ENCODE measurements around the gene DOCK4. TPM values are rescaled to one million over a fixed set of nuclear protein-coding genes. Genes with fewer than 3 reads are reported as not detected.

Gene DOCK4
- total RNA-seq, 1 donor from 2014 or later = 10.6 TPM

DNA sequence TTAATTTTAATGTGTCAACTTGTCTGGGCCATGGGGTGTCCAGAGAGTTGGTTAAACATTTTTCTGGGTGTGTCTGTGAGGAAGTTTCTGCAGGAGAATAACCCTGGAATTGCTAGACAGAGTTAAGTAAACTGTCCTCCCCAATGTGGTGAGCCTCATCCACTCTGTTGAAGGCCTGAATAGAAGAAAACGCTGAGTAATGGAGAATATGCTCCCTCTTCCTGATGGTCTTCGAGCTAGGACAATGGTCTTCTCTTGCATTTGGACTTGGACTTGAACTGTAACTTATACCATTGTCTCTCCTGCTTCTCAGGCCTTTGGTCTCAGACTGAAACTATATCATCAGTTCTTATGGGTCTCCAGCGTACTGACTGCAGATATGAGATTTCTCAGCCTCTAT, 347.9 kb downstream of the DOCK4 start:
- TF ChIP-seq, protein P1, sequence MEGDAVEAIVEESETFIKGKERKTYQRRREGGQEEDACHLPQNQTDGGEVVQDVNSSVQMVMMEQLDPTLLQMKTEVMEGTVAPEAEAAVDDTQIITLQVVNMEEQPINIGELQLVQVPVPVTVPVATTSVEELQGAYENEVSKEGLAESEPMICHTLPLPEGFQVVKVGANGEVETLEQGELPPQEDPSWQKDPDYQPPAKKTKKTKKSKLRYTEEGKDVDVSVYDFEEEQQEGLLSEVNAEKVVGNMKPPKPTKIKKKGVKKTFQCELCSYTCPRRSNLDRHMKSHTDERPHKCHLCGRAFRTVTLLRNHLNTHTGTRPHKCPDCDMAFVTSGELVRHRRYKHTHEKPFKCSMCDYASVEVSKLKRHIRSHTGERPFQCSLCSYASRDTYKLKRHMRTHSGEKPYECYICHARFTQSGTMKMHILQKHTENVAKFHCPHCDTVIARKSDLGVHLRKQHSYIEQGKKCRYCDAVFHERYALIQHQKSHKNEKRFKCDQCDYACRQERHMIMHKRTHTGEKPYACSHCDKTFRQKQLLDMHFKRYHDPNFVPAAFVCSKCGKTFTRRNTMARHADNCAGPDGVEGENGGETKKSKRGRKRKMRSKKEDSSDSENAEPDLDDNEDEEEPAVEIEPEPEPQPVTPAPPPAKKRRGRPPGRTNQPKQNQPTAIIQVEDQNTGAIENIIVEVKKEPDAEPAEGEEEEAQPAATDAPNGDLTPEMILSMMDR (conservative IDR thresholded peaks at IDR 0.05; ENCODE audit: low read depth, low read length) = no peak
- no peak overlapping the region for H3K4me3 ChIP-seq (ENCODE audit: low read depth, low read length)
- no peak for DNase-seq (ENCODE audit: low read depth)

DNA sequence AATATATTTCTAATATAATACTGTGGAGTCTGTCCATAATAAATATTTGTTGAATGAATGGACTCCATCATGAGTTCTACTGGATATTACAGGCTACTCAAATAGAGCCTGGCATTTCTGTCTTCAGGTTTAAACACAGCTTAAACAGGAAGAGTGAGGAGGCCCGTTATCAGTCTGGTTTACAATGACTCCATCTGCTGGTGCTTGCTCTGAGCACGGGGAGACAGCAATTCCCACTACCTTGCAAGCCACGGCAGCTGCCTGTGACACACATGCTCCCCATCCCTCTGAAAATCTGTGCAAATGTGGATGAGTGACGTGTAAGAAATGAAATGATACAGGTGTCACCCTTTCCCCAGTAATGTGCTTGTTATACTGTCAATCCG, 350.4 kb downstream of the DOCK4 start:
- no peak for DNase-seq (ENCODE audit: low read depth)
- TF ChIP-seq, protein P1 (conservative IDR thresholded peaks at IDR 0.05; ENCODE audit: low read depth, low read length) = peak; percentile 46
- no peak overlapping the region for H3K4me3 ChIP-seq (ENCODE audit: low read depth, low read length)

DNA sequence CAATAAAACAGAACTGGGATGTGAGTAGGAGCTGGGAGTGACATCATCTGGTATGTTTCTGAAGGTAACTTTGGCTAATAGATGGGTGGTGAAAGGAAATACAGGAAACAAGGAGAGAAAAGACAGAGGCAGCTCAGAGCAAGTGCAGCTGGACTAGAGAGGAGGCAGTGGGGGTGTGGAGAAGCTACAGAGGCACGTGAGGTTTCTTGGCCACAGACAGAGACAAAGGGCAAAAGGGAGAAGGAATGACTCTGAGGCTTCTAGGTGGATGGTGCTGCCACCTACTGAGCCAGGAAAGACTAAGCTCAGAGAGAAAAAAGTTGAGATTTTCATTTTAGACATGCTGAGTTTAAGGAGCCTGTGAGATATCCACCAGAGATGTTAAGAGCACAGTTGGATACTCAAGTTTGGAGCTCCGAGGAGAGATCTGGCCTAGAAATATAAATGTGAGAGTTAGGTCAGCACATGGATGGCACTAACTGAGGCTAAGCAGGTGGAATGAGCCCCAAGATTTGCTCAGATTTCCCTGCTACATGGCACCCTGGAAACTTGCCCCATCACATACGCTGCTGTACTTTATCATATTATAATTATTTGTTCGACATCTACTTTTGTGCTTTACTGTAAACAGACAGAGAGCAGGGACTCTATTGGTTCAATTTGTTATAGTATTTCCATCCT, 350.9 kb downstream of the DOCK4 start:
- peak; percentile 26 for DNase-seq (ENCODE audit: low read depth)
- no peak overlapping the region for H3K4me3 ChIP-seq (ENCODE audit: low read depth, low read length)
- TF ChIP-seq, protein P1 (conservative IDR thresholded peaks at IDR 0.05; ENCODE audit: low read depth, low read length) = peak; percentile 84

DNA sequence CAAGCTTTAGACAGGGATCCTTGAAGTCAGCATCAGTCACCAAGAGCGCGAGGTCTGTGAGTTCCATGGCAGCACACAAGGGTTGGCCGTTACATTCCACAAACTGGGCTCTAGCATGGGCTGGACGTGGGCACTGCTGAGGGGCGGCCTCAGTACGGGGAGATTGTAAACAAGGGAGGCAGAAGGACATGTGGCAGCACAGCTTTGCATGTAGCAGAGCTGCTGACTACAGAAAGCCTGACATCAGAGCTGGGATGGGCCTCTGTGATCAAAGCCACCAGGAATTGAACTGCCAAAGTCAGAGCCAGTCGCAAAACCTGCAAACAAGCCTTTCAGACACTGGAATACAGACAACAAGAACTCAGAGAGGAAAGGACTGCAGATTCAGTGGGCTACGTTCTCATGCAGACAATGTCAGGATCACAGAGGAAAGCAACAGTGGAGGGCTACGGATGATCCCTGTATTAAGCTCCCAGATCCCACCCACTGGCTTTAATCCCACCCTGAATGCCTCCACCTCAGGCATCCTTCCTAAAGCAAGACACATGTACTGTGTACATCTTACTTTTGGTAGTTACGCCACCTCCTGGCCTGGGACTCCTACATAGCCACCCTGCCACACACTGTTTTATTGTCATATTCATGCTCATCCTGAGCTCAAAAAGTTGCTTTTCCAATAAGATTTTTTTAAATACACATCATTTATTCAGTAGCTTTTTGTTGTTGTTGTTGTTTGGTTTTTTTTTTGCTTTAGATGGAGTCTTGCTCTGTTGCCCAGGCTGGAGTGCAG, 352.8 kb downstream of the DOCK4 start:
- TF ChIP-seq, protein P1 (conservative IDR thresholded peaks at IDR 0.05; ENCODE audit: low read depth, low read length) = peak; percentile 16
- H3K4me3 ChIP-seq (ENCODE audit: low read depth, low read length) = no peak overlapping the region
- DNase-seq (ENCODE audit: low read depth) = no peak

DNA sequence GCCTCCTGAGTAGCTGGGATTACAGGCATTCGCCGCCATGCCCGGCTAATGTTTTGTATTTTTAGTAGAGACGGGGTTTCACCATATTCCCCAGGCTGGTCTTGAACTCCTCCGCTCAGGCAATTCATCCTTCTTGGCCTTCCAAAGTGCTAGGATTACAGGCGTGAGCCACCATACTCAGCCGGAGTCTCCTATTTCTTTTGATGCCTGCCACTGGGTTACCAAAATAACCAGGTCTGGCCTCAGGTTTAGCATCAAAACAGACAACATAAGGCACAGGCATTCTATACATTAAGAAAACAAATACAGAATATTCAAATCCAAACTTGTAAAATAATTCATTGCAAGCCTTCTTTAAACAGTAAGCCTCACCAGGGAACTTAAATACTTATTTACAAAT, 354.1 kb downstream of the DOCK4 start:
- no peak for DNase-seq (ENCODE audit: low read depth)
- TF ChIP-seq, protein P1 (conservative IDR thresholded peaks at IDR 0.05; ENCODE audit: low read depth, low read length) = no peak
- H3K4me3 ChIP-seq (ENCODE audit: low read depth, low read length) = no peak overlapping the region

DNA sequence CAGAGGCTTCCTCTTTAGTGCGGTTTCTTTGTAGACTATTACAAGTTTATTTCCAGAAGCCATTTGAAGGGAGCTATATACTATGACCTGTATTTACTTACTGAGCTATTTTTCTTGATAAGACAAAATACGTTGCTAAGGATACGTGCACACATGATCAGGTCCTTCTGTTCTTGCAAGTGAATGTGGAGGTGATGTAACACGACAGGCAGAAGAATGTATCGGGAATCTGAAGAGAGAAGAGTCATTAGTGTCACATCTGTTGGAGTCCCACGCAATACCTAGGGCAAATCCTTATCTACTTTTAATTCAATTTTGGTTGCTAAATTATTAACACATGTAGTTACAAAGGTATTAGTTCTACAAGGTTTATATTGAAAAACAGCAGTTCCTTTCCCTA, 359.3 kb downstream of the DOCK4 start:
- DNase-seq (ENCODE audit: low read depth) = no peak
- H3K4me3 ChIP-seq (ENCODE audit: low read depth, low read length) = no peak overlapping the region
- TF ChIP-seq, protein P1 (conservative IDR thresholded peaks at IDR 0.05; ENCODE audit: low read depth, low read length) = no peak
